ENCODE measurements around the gene FMNL1. TPM values are rescaled to one million over a fixed set of nuclear protein-coding genes. Genes with fewer than 3 reads are reported as not detected.
A peak's percentile ranks its signal among the peaks of the same experiment; 100 is the strongest.

Gene FMNL1
- total and polyA plus RNA-seq, 10 of the 15 experiments (the other 5 are each of a cell fraction or from before 2014, with no cell fraction given): 3.3 to 108 (median 19.5) TPM

- TF ChIP-seq KLF5 (IDR thresholded peaks at IDR 0.05; ENCODE audit: partially characterized antibody) (no peak), ZNF207 (IDR thresholded peaks at IDR 0.05; ENCODE audit: borderline replicate concordance) (no peak), STAT3 (IDR thresholded peaks at IDR 0.05; ENCODE audit: low read depth, low read length) (no peak), NR2F1 (conservative IDR thresholded peaks at IDR 0.05) (peak; percentile 47), SUPT20H (IDR thresholded peaks at IDR 0.05; ENCODE audit: borderline replicate concordance, control insufficient read depth, low read depth, low read length) (no peak), GATAD2B (conservative IDR thresholded peaks at IDR 0.05; ENCODE audit: low read depth) (peak; percentile 97), PAX5 (IDR thresholded peaks at IDR 0.05; ENCODE audit: borderline replicate concordance, low read depth, low read length) (peak; percentile 91), EED (IDR thresholded peaks at IDR 0.05; ENCODE audit: low read depth) (peak; percentile 86), IRF5 (IDR thresholded peaks at IDR 0.05; ENCODE audit: borderline replicate concordance) (no peak), USF1 (IDR thresholded peaks at IDR 0.05; ENCODE audit: borderline replicate concordance, extremely low read length, insufficient read depth, low read depth, low read length) (peak; percentile 11), PAX8 (IDR thresholded peaks at IDR 0.05) (no peak), ZZZ3 (IDR thresholded peaks at IDR 0.05; ENCODE audit: control insufficient read depth, insufficient read length, low read depth) (no peak), TCF12 (IDR thresholded peaks at IDR 0.05; ENCODE audit: low read depth, low read length) (peak; percentile 76; the same call in 1 of the 2 replicates), IKZF2 (IDR thresholded peaks at IDR 0.05) (peak; percentile 89 to 91), RBBP5 (conservative IDR thresholded peaks at IDR 0.05) (no peak), ATF7 (IDR thresholded peaks at IDR 0.05; ENCODE audit: low read depth) (peak; percentile 83), BRCA1 (IDR thresholded peaks at IDR 0.05; ENCODE audit: low read depth, low read length) (no peak), ZBTB11 (CRISPR knock-in tag; IDR thresholded peaks at IDR 0.05) (no peak), STAT1 (conservative IDR thresholded peaks at IDR 0.05) (no peak), NFYA (IDR thresholded peaks at IDR 0.05; ENCODE audit: borderline replicate concordance, low read depth, low read length) (no peak), CHD4 (IDR thresholded peaks at IDR 0.05) (no peak)
Measured at GRCh38 chr17:45225964-45226530, 4.4 kb downstream of the FMNL1 start (continued).
